Measurements from ENCODE around the gene CDH8.

Gene CDH8

DNA sequence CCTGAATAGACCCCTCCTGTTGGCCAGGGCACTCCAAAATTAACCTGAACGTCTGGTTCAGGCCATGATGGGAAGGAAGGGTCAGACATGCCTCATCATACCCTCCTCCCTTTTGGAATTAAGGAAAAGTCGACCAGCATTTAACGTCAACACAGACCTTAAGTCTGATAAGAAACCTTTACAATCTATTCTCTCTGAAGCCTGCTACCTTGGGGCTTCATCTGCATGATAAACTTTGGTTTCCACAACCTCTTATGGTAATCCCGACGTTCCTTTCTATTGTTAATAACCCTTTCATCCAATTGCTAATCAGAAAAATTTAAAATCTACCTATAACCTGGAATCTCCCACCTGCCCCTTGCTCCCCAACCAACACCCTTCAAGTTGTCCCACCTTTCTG, 358.5 kb downstream of the CDH8 start:
- TF ChIP-seq ZBTB7A (IDR thresholded peaks at IDR 0.05; ENCODE audit: low read depth) (no peak), TAF1 (IDR thresholded peaks at IDR 0.05; ENCODE audit: low read depth) (no peak), EGR1 (IDR thresholded peaks at IDR 0.05) (no peak), CEBPB (IDR thresholded peaks at IDR 0.05) (no peak), RAD21 (IDR thresholded peaks at IDR 0.05; ENCODE audit: low read depth) (no peak), FOXM1 (IDR thresholded peaks at IDR 0.05; ENCODE audit: borderline replicate concordance, low read depth) (no peak), NFIC (IDR thresholded peaks at IDR 0.05) (no peak)
- TF ChIP-seq, protein P1, sequence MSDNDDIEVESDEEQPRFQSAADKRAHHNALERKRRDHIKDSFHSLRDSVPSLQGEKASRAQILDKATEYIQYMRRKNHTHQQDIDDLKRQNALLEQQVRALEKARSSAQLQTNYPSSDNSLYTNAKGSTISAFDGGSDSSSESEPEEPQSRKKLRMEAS (IDR thresholded peaks at IDR 0.05): no peak

- TF ChIP-seq NFIC (IDR thresholded peaks at IDR 0.05) (no peak), RAD21 (IDR thresholded peaks at IDR 0.05; ENCODE audit: low read depth) (no peak), TAF1 (IDR thresholded peaks at IDR 0.05; ENCODE audit: low read depth) (no peak), TCF12 (IDR thresholded peaks at IDR 0.05; ENCODE audit: low read depth) (no peak), CEBPB (IDR thresholded peaks at IDR 0.05) (no peak), YY1 (IDR thresholded peaks at IDR 0.05; ENCODE audit: low read depth) (no peak), TEAD4 (IDR thresholded peaks at IDR 0.05) (no peak)
- TF ChIP-seq, protein P1 (IDR thresholded peaks at IDR 0.05): no peak
- TF ChIP-seq, protein P2, sequence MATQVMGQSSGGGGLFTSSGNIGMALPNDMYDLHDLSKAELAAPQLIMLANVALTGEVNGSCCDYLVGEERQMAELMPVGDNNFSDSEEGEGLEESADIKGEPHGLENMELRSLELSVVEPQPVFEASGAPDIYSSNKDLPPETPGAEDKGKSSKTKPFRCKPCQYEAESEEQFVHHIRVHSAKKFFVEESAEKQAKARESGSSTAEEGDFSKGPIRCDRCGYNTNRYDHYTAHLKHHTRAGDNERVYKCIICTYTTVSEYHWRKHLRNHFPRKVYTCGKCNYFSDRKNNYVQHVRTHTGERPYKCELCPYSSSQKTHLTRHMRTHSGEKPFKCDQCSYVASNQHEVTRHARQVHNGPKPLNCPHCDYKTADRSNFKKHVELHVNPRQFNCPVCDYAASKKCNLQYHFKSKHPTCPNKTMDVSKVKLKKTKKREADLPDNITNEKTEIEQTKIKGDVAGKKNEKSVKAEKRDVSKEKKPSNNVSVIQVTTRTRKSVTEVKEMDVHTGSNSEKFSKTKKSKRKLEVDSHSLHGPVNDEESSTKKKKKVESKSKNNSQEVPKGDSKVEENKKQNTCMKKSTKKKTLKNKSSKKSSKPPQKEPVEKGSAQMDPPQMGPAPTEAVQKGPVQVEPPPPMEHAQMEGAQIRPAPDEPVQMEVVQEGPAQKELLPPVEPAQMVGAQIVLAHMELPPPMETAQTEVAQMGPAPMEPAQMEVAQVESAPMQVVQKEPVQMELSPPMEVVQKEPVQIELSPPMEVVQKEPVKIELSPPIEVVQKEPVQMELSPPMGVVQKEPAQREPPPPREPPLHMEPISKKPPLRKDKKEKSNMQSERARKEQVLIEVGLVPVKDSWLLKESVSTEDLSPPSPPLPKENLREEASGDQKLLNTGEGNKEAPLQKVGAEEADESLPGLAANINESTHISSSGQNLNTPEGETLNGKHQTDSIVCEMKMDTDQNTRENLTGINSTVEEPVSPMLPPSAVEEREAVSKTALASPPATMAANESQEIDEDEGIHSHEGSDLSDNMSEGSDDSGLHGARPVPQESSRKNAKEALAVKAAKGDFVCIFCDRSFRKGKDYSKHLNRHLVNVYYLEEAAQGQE (IDR thresholded peaks at IDR 0.05; ENCODE audit: low read depth): no peak
These were observed 359.5 kb downstream of the CDH8 start for GRCh38 chr16:61676740-61677139.

DNA sequence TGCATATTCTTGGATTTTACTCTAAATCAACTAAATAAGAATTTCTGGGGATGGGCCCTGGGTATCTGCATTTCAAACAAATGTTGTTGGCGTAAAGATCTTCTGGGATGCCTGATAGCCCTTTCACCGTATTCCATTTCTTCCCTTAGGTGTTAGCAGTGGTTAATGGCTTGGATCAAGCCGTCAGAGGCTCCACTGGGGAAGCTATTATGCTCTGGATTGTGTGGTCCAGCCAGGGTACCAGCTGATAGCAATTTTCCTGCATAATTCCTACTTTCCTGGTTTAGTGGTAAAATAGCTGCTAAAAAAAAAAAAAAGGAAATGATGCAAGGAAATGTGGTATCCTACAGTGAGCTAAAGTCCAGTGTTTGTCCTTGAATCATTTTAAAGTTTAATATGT, 365.1 kb downstream of the CDH8 start:
- TF ChIP-seq, protein P2 (IDR thresholded peaks at IDR 0.05; ENCODE audit: low read depth): no peak
- TF ChIP-seq, protein P1 (IDR thresholded peaks at IDR 0.05): no peak
- no peak for TF ChIP-seq TAF1 (IDR thresholded peaks at IDR 0.05; ENCODE audit: low read depth)
- TF ChIP-seq EP300 (IDR thresholded peaks at IDR 0.05; ENCODE audit: borderline replicate concordance): no peak
- no peak for TF ChIP-seq EGR1 (IDR thresholded peaks at IDR 0.05)
- TF ChIP-seq ZBTB7A (IDR thresholded peaks at IDR 0.05; ENCODE audit: low read depth): no peak
- no peak for TF ChIP-seq RAD21 (IDR thresholded peaks at IDR 0.05; ENCODE audit: low read depth)
- TF ChIP-seq, protein P3, sequence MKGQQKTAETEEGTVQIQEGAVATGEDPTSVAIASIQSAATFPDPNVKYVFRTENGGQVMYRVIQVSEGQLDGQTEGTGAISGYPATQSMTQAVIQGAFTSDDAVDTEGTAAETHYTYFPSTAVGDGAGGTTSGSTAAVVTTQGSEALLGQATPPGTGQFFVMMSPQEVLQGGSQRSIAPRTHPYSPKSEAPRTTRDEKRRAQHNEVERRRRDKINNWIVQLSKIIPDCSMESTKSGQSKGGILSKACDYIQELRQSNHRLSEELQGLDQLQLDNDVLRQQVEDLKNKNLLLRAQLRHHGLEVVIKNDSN (IDR thresholded peaks at IDR 0.05): no peak
- TF ChIP-seq CREB1 (IDR thresholded peaks at IDR 0.05; ENCODE audit: low read depth): no peak
- no peak for TF ChIP-seq TEAD4 (IDR thresholded peaks at IDR 0.05)
- TF ChIP-seq FOXM1 (IDR thresholded peaks at IDR 0.05; ENCODE audit: borderline replicate concordance, low read depth): no peak
- TF ChIP-seq NFIC (IDR thresholded peaks at IDR 0.05): no peak

GRCh38 chr16:61665512-61665911, 370.7 kb downstream of the CDH8 start:
- TF ChIP-seq EGR1 (IDR thresholded peaks at IDR 0.05): no peak

- no peak for TF ChIP-seq NFIC (IDR thresholded peaks at IDR 0.05)
- no peak for TF ChIP-seq EGR1 (IDR thresholded peaks at IDR 0.05)
- TF ChIP-seq, protein P1 (IDR thresholded peaks at IDR 0.05): no peak
- TF ChIP-seq EP300 (IDR thresholded peaks at IDR 0.05; ENCODE audit: borderline replicate concordance): no peak
- no peak for TF ChIP-seq TAF1 (IDR thresholded peaks at IDR 0.05; ENCODE audit: low read depth)
These were observed 376.3 kb downstream of the CDH8 start for GRCh38 chr16:61659936-61660335.

- TF ChIP-seq TAF1 (IDR thresholded peaks at IDR 0.05; ENCODE audit: low read depth) (no peak), ZBTB7A (IDR thresholded peaks at IDR 0.05; ENCODE audit: low read depth) (no peak)
These were observed 381.3 kb downstream of the CDH8 start for GRCh38 chr16:61654962-61655361.

GRCh38 chr16:61653544-61653943, 382.7 kb downstream of the CDH8 start:
- no peak for TF ChIP-seq FOXM1 (IDR thresholded peaks at IDR 0.05; ENCODE audit: borderline replicate concordance, low read depth)
- TF ChIP-seq CREB1 (IDR thresholded peaks at IDR 0.05; ENCODE audit: low read depth): no peak
- TF ChIP-seq ZBTB7A (IDR thresholded peaks at IDR 0.05; ENCODE audit: low read depth): no peak
- TF ChIP-seq, protein P3 (IDR thresholded peaks at IDR 0.05): no peak

Data from Ishikawa (cell line).